Muscle layer of duodenum (tissue), 2 donors: ENCODE data around the gene SCFD2.
"Not testable (repeated sequence)": the region's sequence is repeated elsewhere in the genome, so short reads cannot be mapped to it uniquely, and the experiment has no call there.

ENCODE experiments used
- H3K27ac ChIP-seq: one replicate; pipeline ENCODE4 v1.7.0; 2013; ENCODE audit warnings: mild to moderate bottlenecking, low read length
- H3K27me3 ChIP-seq: one replicate; pipeline ENCODE4 v1.7.0; 2013; ENCODE audit warnings: low read depth, mild to moderate bottlenecking, control low read depth, low read length
- H3K36me3 ChIP-seq, 2 donors: one replicate each; pipeline ENCODE4 v1.7.0; 2013; ENCODE audit warnings: low read length in 2 of 2, control low read depth in 1 of 2, mild to moderate bottlenecking in 1 of 2; ENCODE audit not compliant: insufficient read depth in 2 of 2, control insufficient read depth in 1 of 2
- H3K4me1 ChIP-seq, 2 donors: one replicate each; pipeline ENCODE4 v1.7.0; 2013; ENCODE audit warnings: low read length in 2 of 2, mild to moderate bottlenecking in 2 of 2, control low read depth in 1 of 2, moderate library complexity in 1 of 2; ENCODE audit not compliant: insufficient read depth in 2 of 2, control insufficient read depth in 1 of 2
- H3K4me3 ChIP-seq, 2 donors: one replicate each; pipeline ENCODE4 v1.7.0; 2013; ENCODE audit warnings: low read length in 2 of 2, low read depth in 1 of 2, mild to moderate bottlenecking in 1 of 2
- H3K9me3 ChIP-seq, 2 donors: one replicate each; pipeline ENCODE4 v1.7.0; 2013; ENCODE audit warnings: low read length in 2 of 2, control low read depth in 1 of 2, mild to moderate bottlenecking in 1 of 2; ENCODE audit not compliant: control insufficient read depth in 1 of 2
- donor health status: healthy.

The SCFD2 gene

GRCh38 chr4:53235547-53235946 lies 130.3 kb downstream of the SCFD2 start:
- H3K4me1 ChIP-seq, result no peaks in the 10 kb centered on the region
- no peak overlapping the region for H3K27ac ChIP-seq
- H3K27me3 ChIP-seq, result no peaks in the 10 kb centered on the region
- no peaks in the 10 kb centered on the region for H3K36me3 ChIP-seq
- H3K9me3 ChIP-seq, result no peaks in the 10 kb centered on the region
- no peak overlapping the region for H3K4me3 ChIP-seq

- no peaks in the 10 kb centered on the region for H3K4me1 ChIP-seq
- H3K9me3 ChIP-seq, result no peaks in the 10 kb centered on the region
- H3K4me3 ChIP-seq, result no peak overlapping the region
- no peak overlapping the region for H3K27ac ChIP-seq
- H3K36me3 ChIP-seq, result no peaks in the 10 kb centered on the region
- no peaks in the 10 kb centered on the region for H3K27me3 ChIP-seq
Measured at GRCh38 chr4:53234669-53235068, 131.2 kb downstream of the SCFD2 start.

GRCh38 chr4:53234111-53234510 lies 131.8 kb downstream of the SCFD2 start:
- Histone ChIP-seq H3K4me3 (no peak overlapping the region), H3K4me1 (no peaks in the 10 kb centered on the region), H3K36me3 (no peaks in the 10 kb centered on the region), H3K27me3 (no peaks in the 10 kb centered on the region), H3K27ac (no peak overlapping the region), H3K9me3 (no peaks in the 10 kb centered on the region)

- H3K27ac ChIP-seq, result no peak overlapping the region
Measured at GRCh38 chr4:53233114-53233795, 132.6 kb downstream of the SCFD2 start.

GRCh38 chr4:53232371-53232770 lies 133.5 kb downstream of the SCFD2 start:
- Histone ChIP-seq H3K27ac (no peak overlapping the region), H3K27me3 (no peaks in the 10 kb centered on the region), H3K4me3 (no peak overlapping the region), H3K36me3 (no peaks in the 10 kb centered on the region), H3K4me1 (no peaks in the 10 kb centered on the region), H3K9me3 (no peaks in the 10 kb centered on the region)

More at GRCh38 chr4:53233114-53233795, 132.6 kb downstream of the SCFD2 start:
- no peak overlapping the region for H3K4me3 ChIP-seq
- H3K36me3 ChIP-seq, result no peaks in the 10 kb centered on the region
- H3K9me3 ChIP-seq, result no peaks in the 10 kb centered on the region
- H3K4me1 ChIP-seq, result no peaks in the 10 kb centered on the region
- H3K27me3 ChIP-seq, result no peaks in the 10 kb centered on the region

- H3K9me3 ChIP-seq, result no peaks in the 10 kb centered on the region
- H3K4me3 ChIP-seq, result no peak overlapping the region
- H3K27ac ChIP-seq, result no peak overlapping the region
- no peaks in the 10 kb centered on the region for H3K36me3 ChIP-seq
- no peaks in the 10 kb centered on the region for H3K27me3 ChIP-seq
- H3K4me1 ChIP-seq, result no peaks in the 10 kb centered on the region
Measured at GRCh38 chr4:53228036-53228435, 137.8 kb downstream of the SCFD2 start.

- Histone ChIP-seq H3K36me3 (no peaks in the 10 kb centered on the region), H3K4me1 (no peaks in the 10 kb centered on the region), H3K4me3 (no peak overlapping the region), H3K27ac (no peak overlapping the region), H3K27me3 (no peaks in the 10 kb centered on the region), H3K9me3 (no peaks in the 10 kb centered on the region)
Measured at GRCh38 chr4:53227451-53227850, 138.4 kb downstream of the SCFD2 start.

GRCh38 chr4:53221832-53222480 lies 143.9 kb downstream of the SCFD2 start:
- Histone ChIP-seq H3K27me3 (no peaks in the 10 kb centered on the region), H3K4me1 (no peaks in the 10 kb centered on the region), H3K36me3 (no peaks in the 10 kb centered on the region), H3K9me3 (no peaks in the 10 kb centered on the region), H3K27ac (no peak overlapping the region), H3K4me3 (no peak overlapping the region)

GRCh38 chr4:53219148-53219547 lies 146.7 kb downstream of the SCFD2 start:
- H3K27me3 ChIP-seq, H3K9me3 ChIP-seq, H3K27ac ChIP-seq, H3K4me3 ChIP-seq, H3K36me3 ChIP-seq, H3K4me1 ChIP-seq: not testable (repeated sequence)

- H3K9me3 ChIP-seq, result no peaks in the 10 kb centered on the region
- no peaks in the 10 kb centered on the region for H3K27me3 ChIP-seq
- H3K36me3 ChIP-seq, result no peaks in the 10 kb centered on the region
- no peak overlapping the region for H3K4me3 ChIP-seq
- no peak overlapping the region for H3K27ac ChIP-seq
- no peaks in the 10 kb centered on the region for H3K4me1 ChIP-seq
Measured at GRCh38 chr4:53208753-53209152, 157.1 kb downstream of the SCFD2 start.

GRCh38 chr4:53205970-53206369 lies 159.9 kb downstream of the SCFD2 start:
- Histone ChIP-seq H3K4me1 (no peaks in the 10 kb centered on the region), H3K27me3 (no peaks in the 10 kb centered on the region), H3K36me3 (no peaks in the 10 kb centered on the region), H3K4me3 (no peak overlapping the region), H3K9me3 (no peaks in the 10 kb centered on the region), H3K27ac (no peak overlapping the region)

- H3K27me3 ChIP-seq, result no peaks in the 10 kb centered on the region
- H3K36me3 ChIP-seq, result no peaks in the 10 kb centered on the region
- no peaks in the 10 kb centered on the region for H3K9me3 ChIP-seq
Measured at GRCh38 chr4:53199356-53199755, 166.5 kb downstream of the SCFD2 start.

More at GRCh38 chr4:53199356-53199755, 166.5 kb downstream of the SCFD2 start:
- Histone ChIP-seq H3K4me1 (peaks cover 0 to 4% of the 10 kb centered on the region in 2 donors), H3K27ac (no peak overlapping the region), H3K4me3 (no peak overlapping the region)
